Middle frontal gyrus (tissue), 1 donor: ENCODE results near the gene NACC2.

Experiments
- DNase-seq: peaks from one replicate; pipeline ENCODE4 v3.0.0-alpha.2; 2015; ENCODE audit warnings: low spot score; ENCODE audit errors: extremely low spot score

Gene NACC2

DNA sequence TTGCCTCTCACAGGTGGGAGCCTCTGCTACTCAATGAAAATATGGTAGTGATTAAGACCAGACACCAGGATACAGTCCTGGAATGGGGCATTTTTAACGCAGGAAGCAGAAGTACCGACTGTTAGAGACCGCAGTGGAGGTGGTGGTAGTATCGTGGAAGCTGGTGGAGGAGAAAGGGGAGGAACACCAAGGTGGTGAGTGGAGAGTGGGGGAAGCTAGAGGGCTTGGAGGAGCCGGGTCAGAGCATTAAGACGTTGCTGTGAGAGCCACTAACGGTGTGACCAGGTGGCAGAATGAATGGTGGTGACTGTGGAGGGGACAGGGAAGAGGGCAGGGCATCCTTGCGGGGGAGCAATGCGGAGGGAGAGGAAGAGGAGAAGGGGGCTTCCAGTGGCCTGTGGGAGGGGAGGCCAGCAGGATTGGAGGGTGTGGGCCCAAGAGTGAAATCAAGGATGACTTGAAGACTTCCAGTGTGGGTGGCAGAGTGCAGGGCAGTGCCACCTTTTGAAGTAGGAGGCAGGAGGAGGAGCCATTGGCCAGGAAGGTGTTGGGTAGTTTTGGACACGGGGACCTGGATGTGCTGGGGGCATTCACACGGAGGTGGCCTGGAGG is 132.3 kb downstream of the NACC2 start:
- DNase-seq = no peak

DNA sequence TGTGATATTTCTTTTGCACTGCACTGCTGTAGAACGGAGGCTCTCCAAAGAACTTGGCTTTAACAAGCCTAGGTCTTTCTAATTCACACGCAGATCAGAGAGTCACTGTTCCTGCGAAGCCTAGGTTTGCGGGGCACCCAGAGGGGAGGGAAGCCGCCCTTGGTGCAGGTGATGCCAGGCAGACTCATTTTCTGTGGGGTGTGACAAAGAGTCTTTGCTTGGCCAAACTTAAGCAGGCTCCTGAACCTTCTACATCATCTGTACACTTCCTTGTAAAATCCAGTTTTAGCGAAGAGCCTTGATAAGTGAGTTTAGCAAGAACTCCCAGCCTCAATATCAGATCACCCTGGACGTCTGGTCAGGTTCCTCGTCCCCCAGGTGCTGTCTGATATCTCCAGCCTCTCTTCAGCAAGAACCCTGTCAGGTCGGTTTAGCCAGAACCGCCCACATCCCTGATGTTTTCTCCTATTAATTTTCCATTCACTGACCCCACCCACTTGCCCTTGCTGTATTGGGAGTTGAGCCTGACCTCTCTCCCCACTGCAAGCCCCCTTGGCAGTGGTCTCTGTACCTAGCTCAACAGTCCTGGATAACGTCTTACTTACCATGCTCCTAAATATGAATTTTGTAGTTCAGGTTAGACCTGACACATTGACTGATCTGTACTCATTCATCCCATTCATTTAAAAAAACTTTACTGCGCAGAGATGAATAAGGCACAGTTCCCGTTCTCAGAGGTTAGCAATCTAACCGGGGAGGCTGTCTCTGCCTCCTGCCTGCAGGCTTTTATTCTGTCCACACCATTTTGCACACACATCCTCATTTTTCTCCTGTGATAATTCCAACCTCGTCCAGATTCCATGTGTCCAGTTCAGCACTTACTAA is 133.0 kb downstream of the NACC2 start:
- DNase-seq = no peak

DNA sequence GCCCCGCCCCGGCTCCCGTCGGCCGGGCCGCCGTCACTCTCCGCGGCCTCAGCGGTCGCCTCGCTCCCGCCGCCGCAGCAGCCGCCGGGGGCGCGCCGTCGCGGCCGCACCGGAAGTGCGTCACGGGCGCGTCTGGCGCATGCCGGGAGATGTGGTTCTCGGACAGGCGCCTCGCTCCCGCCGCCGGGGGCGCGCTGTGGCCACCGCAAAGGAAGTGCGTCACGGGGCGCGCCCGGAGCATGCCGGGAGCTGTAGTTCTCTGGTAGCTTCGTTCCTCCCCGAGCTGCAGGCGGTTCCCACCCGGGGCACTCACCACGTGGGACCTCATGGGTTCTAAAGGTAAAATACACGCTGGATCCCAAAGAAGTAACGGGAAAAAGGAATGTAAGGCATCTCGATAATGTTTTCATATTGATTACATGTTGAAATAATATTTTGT is 133.8 kb downstream of the NACC2 start, which contains the start of gene UBAC1:
TSS of gene UBAC1 (minus strand) at position 97 of the 439 bp plus-strand sequence. CDS start 211 bp downstream, outside the sequence.
- peak; percentile 94 for DNase-seq

DNA sequence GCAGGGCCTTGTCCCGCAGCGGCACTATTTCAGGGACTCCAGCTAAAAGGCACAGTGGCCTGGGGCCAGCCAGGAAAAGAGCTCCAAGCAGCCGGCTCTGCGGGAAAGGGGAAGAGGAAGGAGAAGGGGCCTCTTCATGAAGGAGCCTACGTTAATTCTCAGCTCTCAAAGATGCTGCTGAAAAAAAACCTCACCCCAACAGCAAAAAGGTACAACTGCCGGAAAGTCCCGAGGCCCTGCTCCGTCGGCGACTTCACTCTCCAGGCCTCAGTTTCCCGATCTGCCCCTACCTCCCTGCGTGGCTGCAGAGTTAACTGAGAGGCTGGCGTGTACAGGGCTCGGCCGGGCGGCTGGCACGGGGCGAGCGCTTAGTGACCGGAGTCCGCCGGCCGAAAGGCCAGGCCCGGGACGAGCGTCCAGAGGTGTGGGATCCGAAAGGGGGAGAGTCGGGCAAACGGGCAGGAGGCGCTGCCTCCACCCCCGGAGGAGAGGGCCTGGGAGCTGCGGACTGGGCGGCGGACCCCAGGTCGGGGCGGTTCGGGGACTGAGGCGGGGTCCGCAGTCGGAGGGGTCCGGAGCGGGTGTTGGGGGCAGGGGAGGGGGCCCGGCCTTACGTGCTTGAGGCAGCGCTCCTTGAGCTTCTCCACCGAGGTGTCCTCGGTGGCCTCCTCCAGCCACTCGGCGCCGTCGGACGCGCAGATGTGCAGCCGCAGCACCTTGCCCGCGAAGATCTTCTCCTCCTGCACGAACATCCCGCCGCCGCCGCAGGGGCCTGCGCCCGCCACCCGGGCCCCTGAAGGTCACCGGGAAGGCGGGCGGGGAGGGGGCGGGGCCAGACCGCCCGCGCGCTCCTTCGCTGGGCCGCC is 134.4 kb downstream of the NACC2 start:
- DNase-seq = no peak

DNA sequence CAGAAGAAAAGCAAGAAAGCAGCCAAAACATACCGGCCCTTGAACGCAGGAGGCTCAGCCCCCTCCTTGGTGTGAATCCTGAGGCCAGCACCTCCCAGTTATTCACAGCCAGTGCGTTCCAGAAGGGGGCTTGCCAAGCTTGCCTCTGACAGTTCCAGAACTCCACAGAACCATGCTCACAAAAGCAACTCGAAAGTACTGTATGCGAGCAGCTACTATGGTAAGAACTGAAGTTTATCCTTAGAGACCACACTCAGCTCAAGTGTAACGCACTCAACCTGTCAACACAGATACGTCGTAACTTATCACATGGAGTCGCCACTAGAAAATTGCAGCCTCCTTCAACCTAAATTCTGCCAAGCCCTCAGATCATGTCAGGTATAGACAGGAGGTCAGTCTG is 135.3 kb downstream of the NACC2 start:
- no peak for DNase-seq

DNA sequence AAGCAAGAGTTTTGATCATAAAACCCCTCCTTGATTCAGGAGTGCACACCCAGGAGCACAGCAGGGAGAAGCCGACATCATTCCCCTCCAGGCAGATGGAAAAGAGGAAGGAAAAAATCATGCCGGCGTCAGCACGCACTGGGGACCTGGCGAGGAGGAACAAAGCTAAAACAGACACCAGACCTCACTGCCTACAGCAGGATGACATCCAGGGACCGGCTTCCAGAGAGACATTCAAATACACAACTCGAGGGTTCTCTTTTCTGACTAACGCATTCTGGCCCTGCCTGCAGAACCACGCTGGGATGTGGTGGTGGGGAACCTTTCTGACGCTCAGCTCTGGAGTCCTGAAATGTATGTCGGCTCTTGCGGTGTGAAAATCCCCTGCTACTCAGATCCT is 136.6 kb downstream of the NACC2 start:
- DNase-seq = no peak

DNA sequence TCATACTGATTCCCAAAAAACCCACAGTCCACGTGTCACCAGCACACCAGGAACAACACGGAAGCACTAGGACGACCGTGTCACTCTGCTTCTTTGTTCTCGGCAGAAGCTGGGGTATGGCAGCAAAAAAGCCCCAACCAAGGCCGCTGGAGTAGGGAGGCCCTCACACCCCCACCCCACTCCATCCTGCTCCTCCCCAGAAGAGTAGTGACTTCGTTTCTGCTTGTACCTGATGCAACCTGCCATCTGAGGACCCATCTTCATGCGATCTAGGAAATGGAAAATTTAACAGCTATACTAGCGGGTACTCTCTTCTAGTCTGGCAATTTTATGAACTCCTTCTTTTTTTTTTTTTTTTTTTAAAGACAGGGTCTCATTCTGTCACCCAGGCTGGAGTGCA is 137.7 kb downstream of the NACC2 start:
- DNase-seq = no peak

DNA sequence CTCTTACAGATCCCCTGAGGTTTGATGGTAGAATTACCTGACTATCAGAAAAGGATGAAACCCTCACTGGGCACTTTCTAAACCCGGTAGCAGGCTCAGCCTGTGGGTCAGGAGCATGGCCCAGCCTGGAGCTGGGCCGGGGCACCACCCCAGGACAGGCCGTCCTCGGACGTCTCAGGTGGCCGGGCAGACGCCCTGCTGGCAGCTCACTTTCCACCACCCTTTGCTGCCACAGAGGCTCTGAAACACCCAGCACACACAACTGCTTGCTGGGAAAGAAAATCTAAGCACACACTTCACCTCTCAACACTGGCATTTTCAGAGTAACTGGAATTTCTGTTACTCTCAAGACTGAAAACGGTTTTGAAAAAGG is 138.3 kb downstream of the NACC2 start:
- DNase-seq = no peak
